Measurements from ENCODE around the gene VMAC. TPM values are rescaled to one million over a fixed set of nuclear protein-coding genes. Genes with fewer than 3 reads are reported as not detected.

The VMAC gene
- total and polyA plus RNA-seq, 2 of the 8 experiments (the other 6 are each of a cell fraction or from before 2014, with no cell fraction given): 1.3 to 2.2 TPM

DNA sequence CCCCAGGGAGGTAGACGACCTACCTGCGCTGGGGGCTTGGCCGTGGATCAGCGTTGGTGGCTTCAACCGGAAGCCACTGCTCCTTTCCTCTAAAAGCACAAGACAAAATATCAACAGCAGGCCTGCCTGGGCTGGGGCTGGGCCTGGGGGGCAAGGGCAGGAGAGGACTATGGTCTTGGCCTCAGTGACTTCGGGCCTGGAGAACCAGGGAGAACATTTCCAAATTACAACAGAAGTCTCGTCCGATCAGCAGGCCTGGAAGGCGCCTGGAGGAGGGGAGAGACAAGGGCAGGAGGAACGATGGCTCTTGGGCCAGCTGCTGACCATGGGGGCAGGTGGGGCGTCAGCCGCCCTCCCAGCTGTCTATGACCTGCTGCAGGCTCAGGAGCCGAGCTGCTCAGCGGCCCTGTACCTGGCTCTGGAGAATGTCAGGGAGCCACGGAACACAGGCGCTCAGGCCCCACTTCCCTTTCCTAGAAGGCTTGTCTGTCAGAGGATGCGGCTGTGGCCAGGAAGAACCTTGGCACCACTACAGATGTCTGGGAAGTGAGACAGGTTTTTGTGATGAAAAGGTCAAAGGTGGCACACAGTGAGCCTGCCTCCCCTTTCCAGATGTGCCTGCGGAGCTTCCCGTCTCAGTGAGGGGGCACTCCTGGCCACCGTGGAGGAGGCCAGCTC lies 28.9 kb downstream of the VMAC start:
- peaks cover 8 to 25% of the 10 kb centered on the region in 2 experiments for H4K20me1 ChIP-seq (replicated peaks in 1 of 2; ENCODE audit: control insufficient read depth in 1 of 2, insufficient read depth in 2 of 2, low read length in 2 of 2)
- no peak overlapping the region for H3K56ac ChIP-seq (replicated peaks; ENCODE audit: insufficient read length, low read depth, low read length)
- H3K4me1 ChIP-seq (replicated peaks in 1 of 4; ENCODE audit: control insufficient read depth in 3 of 4, insufficient read depth in 4 of 4, low read length in 3 of 4): no peaks in the 10 kb centered on the region
- H2AFZ ChIP-seq (ENCODE audit: low read length): no peak overlapping the region
- H3K79me1 ChIP-seq (ENCODE audit: low read depth, low read length): peaks cover 15% of the 10 kb centered on the region
- H3K9me3 ChIP-seq (ENCODE audit: insufficient read depth in 2 of 2, low read depth in 1 of 2, low read length in 1 of 2): no peaks in the 10 kb centered on the region
- no peak overlapping the region for H3K23ac ChIP-seq (ENCODE audit: insufficient read length)
- no peak overlapping the region for H3K4me3 ChIP-seq (ENCODE audit: extremely low read depth in 1 of 4, insufficient read depth in 2 of 4, low read depth in 3 of 4, low read length in 4 of 4)
- no peak for TF ChIP-seq BACH1 (IDR thresholded peaks at IDR 0.05; ENCODE audit: low read length)
- TF ChIP-seq TBP (IDR thresholded peaks at IDR 0.05; ENCODE audit: low read depth, low read length): no peak
- no peak for TF ChIP-seq EGR1 (IDR thresholded peaks at IDR 0.05; ENCODE audit: borderline replicate concordance, low read depth, low read length)
- no peak for TF ChIP-seq RNF2 (IDR thresholded peaks at IDR 0.05; ENCODE audit: borderline replicate concordance, low read depth, low read length, missing control alignments, poor library complexity, severe bottlenecking)
- TF ChIP-seq POLR2A (IDR thresholded peaks at IDR 0.05; ENCODE audit: control extremely low read depth in 1 of 2, low read depth in 2 of 2, low read length in 2 of 2): no peak
- TF ChIP-seq, protein P1, sequence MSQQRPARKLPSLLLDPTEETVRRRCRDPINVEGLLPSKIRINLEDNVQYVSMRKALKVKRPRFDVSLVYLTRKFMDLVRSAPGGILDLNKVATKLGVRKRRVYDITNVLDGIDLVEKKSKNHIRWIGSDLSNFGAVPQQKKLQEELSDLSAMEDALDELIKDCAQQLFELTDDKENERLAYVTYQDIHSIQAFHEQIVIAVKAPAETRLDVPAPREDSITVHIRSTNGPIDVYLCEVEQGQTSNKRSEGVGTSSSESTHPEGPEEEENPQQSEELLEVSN (IDR thresholded peaks at IDR 0.05): no peak
- no peak for TF ChIP-seq SUZ12 (IDR thresholded peaks at IDR 0.05; ENCODE audit: low read length)
- no peak for TF ChIP-seq RAD21 (IDR thresholded peaks at IDR 0.05 in 1 of 2, conservative IDR thresholded peaks at IDR 0.05 in 1 of 2; ENCODE audit: low read depth in 2 of 2, low read length in 2 of 2)
- TF ChIP-seq SRF (IDR thresholded peaks at IDR 0.05; ENCODE audit: low read depth, low read length): no peak
- TF ChIP-seq MAFK (IDR thresholded peaks at IDR 0.05; ENCODE audit: low read depth, low read length): no peak
- no peak overlapping the region for H3K4ac ChIP-seq (replicated peaks; ENCODE audit: insufficient read length, low read depth, low read length)
- H3K27ac ChIP-seq (ENCODE audit: low read depth, low read length): no peak overlapping the region
- no peak overlapping the region for H2BK20ac ChIP-seq (ENCODE audit: low read length)
- H2BK5ac ChIP-seq (ENCODE audit: low read depth, low read length): no peak overlapping the region
- H2BK120ac ChIP-seq (replicated peaks; ENCODE audit: low read depth, low read length): no peak overlapping the region
- no peak overlapping the region for H3K9ac ChIP-seq (replicated peaks in 1 of 4; ENCODE audit: extremely low read depth in 1 of 4, low read depth in 3 of 4, low read length in 3 of 4)
- peaks cover 7 to 22% (median 16%) of the 10 kb centered on the region in 4 experiments; a peak in 7 of 8 replicates for H3K36me3 ChIP-seq (ENCODE audit: control insufficient read depth in 2 of 4, insufficient read depth in 4 of 4, low read length in 3 of 4)
- DNase-seq (ENCODE audit: low read depth in 1 of 2, low spot score in 2 of 2): no peak
- H3K79me2 ChIP-seq (ENCODE audit: control insufficient read depth in 1 of 2, insufficient read depth in 2 of 2, low read length in 2 of 2): peaks cover 0 to 8% of the 10 kb centered on the region in 2 experiments; a peak in 1 of 4 replicates
- no peak overlapping the region for H3K14ac ChIP-seq (ENCODE audit: insufficient read length)
- no peak overlapping the region for H4K5ac ChIP-seq (ENCODE audit: insufficient read length, low read depth, low read length)
- no peak overlapping the region for H2BK15ac ChIP-seq (ENCODE audit: low read length)
- no peak overlapping the region for H3K18ac ChIP-seq (ENCODE audit: extremely low read depth, low read length)
- ChIA-PET CTCF (ENCODE audit: partially characterized antibody) (interaction anchor here (1.5 to 2.1 kb wide), 3 partner anchors 10 to 107 kb away, joined by 3 to 6 read pairs (median 5); no protein-coding TSS in a partner anchor), POLR2A (ENCODE audit: partially characterized antibody) (no interaction called here)
- WGBS, 2 experiments (ENCODE audit: extremely low coverage in 1 of 2, insufficient coverage in 1 of 2, insufficient read length in 1 of 2, insufficient replicate concordance in 2 of 2, low coverage in 1 of 2, low lambda C conversion rate in 2 of 2, missing lambda C conversion rate in 1 of 2): 90% methylated on average over 20 of the region's 20 CpGs; no CpG with 5 or more reads in 1 of the 2 experiments
- no peak overlapping the region for H4K91ac ChIP-seq (replicated peaks; ENCODE audit: insufficient read length, low read length)
- H3K23me2 ChIP-seq (ENCODE audit: low read depth, low read length): no peaks in the 10 kb centered on the region
- peak overlapping the region; percentile 45; the same call in 1 of the 2 replicates for H4K8ac ChIP-seq (ENCODE audit: extremely low read depth, insufficient read depth, low read length)
- H2AK5ac ChIP-seq (ENCODE audit: low read depth, low read length): no peak overlapping the region
- no peak overlapping the region for H2BK12ac ChIP-seq (ENCODE audit: low read depth, low read length)
- FAIRE-seq: no peak
- H3K4me2 ChIP-seq (ENCODE audit: insufficient read depth in 1 of 2, low read depth in 2 of 2, low read length in 2 of 2): no peak overlapping the region
- no peaks in the 10 kb centered on the region for H3K27me3 ChIP-seq (replicated peaks in 1 of 4; ENCODE audit: control insufficient read depth in 3 of 4, extremely low read depth in 1 of 4, insufficient read depth in 3 of 4, low read length in 3 of 4)
